WERI-Rb-1 (cell line): Measurements from ENCODE around the gene SGK2.

Experiments
- DNase-seq: peaks from one replicate; pipeline ENCODE4 v3.0.0-alpha.2; 2020
- H3K27ac ChIP-seq: fragments of 250-450 bp; sonication (Bioruptor Pico); 2 replicates; pipeline ENCODE4 v1.5.1; 2020; ENCODE audit warnings: mild to moderate bottlenecking, moderate library complexity
- H3K27me3 ChIP-seq: fragments of 250-450 bp; sonication (Bioruptor Pico); 2 replicates; pipeline ENCODE4 v1.5.1; 2021; ENCODE audit warnings: mild to moderate bottlenecking, low read depth, moderate library complexity; ENCODE audit not compliant: insufficient read depth, severe bottlenecking
- H3K36me3 ChIP-seq: fragments of 250-450 bp; sonication (Bioruptor Pico); 2 replicates; pipeline ENCODE4 v1.5.1; 2020; ENCODE audit warnings: mild to moderate bottlenecking, moderate library complexity
- H3K4me3 ChIP-seq: 2 replicates; pipeline ENCODE4 v1.5.1; 2011; ENCODE audit warnings: low read depth, mild to moderate bottlenecking, control low read depth, low read length
- H3K9me3 ChIP-seq: fragments of 250-450 bp; sonication (Bioruptor Pico); 2 replicates; pipeline ENCODE4 v1.5.1; 2021; ENCODE audit warnings: mild to moderate bottlenecking, moderate library complexity; ENCODE audit not compliant: severe bottlenecking
- TF ChIP-seq, protein P1 (sequence below): IDR thresholded peaks from 2 replicates; pipeline ENCODE4 v1.5.1; 2011; ENCODE audit warnings: low read depth, mild to moderate bottlenecking, control low read depth, inconsistent platforms, low read length

SGK2 gene

DNA sequence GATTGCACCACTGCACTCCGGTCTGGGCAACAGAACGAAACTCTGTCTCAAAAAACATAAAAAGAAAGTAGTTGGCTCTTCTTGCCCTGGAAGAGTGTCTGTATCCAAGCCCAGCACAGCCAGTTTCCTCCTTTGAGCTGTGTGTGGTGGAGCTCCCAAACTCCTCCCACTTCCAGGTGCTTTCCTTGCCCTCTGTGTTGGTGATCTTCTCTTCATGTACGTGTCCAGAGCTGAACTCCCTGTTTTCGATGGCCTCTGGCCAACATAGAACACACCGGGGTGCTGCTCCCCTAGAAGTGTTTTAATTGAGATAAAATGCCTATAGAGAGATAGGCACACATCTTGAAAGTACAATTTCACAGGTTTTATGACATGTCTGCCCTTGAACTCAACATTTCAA lies 16.7 kb upstream of the SGK2 start:
- Histone ChIP-seq H3K27ac (no peak overlapping the region), H3K27me3 (no peaks in the 10 kb centered on the region), H3K4me3 (no peak overlapping the region), H3K9me3 (no peaks in the 10 kb centered on the region), H3K36me3 (peaks cover 5% of the 10 kb centered on the region; the same call in 1 of the 2 replicates)
- no peak for DNase-seq
- TF ChIP-seq, protein P1, sequence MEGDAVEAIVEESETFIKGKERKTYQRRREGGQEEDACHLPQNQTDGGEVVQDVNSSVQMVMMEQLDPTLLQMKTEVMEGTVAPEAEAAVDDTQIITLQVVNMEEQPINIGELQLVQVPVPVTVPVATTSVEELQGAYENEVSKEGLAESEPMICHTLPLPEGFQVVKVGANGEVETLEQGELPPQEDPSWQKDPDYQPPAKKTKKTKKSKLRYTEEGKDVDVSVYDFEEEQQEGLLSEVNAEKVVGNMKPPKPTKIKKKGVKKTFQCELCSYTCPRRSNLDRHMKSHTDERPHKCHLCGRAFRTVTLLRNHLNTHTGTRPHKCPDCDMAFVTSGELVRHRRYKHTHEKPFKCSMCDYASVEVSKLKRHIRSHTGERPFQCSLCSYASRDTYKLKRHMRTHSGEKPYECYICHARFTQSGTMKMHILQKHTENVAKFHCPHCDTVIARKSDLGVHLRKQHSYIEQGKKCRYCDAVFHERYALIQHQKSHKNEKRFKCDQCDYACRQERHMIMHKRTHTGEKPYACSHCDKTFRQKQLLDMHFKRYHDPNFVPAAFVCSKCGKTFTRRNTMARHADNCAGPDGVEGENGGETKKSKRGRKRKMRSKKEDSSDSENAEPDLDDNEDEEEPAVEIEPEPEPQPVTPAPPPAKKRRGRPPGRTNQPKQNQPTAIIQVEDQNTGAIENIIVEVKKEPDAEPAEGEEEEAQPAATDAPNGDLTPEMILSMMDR, result no peak

DNA sequence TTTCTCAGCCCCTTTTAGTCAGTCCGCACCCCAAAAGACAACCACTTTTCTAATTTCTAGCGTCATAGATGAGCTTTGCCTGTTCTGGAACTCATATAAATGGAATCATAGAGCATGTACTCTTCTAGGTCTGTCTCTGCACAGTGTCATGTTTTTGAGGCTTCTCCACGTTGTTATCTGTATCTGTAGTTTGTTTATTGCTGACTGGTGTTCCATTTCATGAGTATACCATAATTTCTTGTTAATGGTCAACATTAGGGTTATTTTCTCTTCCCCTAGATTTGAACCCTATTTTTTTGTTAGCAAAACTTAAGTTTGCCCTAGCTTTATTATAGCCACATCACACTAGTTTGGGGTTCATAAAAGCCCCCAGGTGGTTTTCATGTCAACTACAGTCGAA lies 16.2 kb upstream of the SGK2 start:
- peaks cover 5% of the 10 kb centered on the region; the same call in 1 of the 2 replicates for H3K36me3 ChIP-seq
- H3K27me3 ChIP-seq, result no peaks in the 10 kb centered on the region
- TF ChIP-seq, protein P1, result no peak
- no peaks in the 10 kb centered on the region for H3K9me3 ChIP-seq
- no peak overlapping the region for H3K4me3 ChIP-seq
- H3K27ac ChIP-seq, result no peak overlapping the region
- no peak for DNase-seq

DNA sequence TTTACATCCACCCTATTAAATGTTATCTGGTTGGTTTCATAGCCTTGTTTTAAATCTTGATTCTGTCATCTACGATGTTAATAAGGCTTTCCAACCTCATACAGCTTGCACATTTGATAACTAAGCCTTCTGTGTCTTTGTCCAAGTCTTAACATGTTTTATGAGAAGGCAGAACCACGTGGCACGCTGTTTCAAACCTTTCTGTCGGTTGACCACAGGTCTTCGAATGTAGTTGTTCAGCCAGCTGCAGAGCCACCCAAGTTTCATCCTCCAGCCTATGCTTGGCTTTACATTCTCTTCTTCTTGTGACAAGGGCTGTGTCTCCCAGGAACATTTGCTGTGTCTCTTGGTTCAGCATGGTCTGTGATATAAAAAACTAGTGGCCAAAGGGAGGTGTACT lies 15.7 kb upstream of the SGK2 start:
- peaks cover 5% of the 10 kb centered on the region; the same call in 1 of the 2 replicates for H3K36me3 ChIP-seq
- TF ChIP-seq, protein P1, result no peak

DNA sequence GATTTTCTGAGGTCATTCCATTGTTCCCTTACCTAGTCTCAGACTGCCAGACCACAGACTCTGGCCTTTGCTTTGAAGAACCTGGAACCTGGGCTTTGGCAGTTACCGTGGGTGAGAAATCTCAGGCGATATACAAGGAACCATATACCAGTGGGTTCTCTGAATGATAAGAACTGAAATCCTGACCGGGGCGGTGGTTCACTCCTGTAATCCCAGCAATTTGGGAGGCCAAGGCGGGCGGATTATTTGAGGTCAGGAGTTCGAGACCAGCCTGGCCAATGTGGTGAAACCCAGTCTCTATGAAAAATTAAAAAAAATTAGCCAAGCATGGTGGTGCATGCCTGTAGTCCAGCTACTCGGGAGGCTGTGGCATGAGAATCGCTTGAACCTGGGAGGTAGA lies 14.3 kb upstream of the SGK2 start:
- TF ChIP-seq, protein P1, result no peak
- H3K27me3 ChIP-seq, result no peaks in the 10 kb centered on the region
- no peaks in the 10 kb centered on the region for H3K9me3 ChIP-seq
- no peak for DNase-seq
- no peak overlapping the region for H3K27ac ChIP-seq
- peaks cover 5% of the 10 kb centered on the region; the same call in 1 of the 2 replicates for H3K36me3 ChIP-seq
- no peak overlapping the region for H3K4me3 ChIP-seq

More for the DNA sequence above, 15.7 kb upstream of the SGK2 start:
- Histone ChIP-seq H3K27me3 (no peaks in the 10 kb centered on the region), H3K27ac (no peak overlapping the region), H3K9me3 (no peaks in the 10 kb centered on the region), H3K4me3 (no peak overlapping the region)
- no peak for DNase-seq

DNA sequence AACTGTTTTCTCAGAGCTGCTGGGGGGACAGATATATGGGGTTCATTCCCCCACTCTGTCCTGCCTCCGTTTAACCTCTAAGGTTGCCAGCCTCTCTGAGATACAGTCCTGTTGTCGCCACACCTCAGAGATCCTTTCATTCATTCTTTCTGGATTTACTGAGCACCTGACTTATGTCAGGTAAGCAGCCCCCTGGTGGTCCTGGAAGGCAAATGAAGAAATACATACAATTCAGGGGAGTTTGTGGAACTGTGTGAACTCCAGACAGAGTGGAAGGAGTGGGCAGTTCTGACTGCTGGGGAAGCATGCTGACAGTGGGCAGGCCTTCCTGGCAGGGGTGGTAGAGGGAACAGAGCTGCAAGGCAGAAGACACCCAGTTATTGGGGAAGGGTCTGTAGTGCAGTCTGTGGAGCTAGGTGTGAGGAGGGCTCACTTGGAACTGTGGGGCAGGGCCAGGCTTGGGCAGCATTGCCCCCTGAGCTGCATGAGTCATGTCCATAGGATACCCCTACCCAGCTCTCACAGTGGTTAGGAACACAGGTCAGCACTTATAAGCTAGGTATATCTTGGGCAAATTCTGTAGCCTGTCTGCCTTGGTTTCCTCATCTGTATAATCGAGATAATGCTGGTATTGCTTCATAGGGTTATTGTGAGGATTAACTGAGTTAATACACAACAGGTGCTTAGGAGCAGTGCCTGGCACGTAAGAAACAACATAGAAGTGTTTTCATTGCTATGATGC lies 12.8 kb upstream of the SGK2 start:
- TF ChIP-seq, protein P1, result no peak
- DNase-seq, result no peak
- no peaks in the 10 kb centered on the region for H3K9me3 ChIP-seq
- H3K36me3 ChIP-seq, result peaks cover 5% of the 10 kb centered on the region; the same call in 1 of the 2 replicates
- no peak overlapping the region for H3K27ac ChIP-seq
- no peak overlapping the region for H3K4me3 ChIP-seq
- no peaks in the 10 kb centered on the region for H3K27me3 ChIP-seq
